HG03108 (cell line): ENCODE measurements around the gene LRRC52.

ENCODE experiments used
- ATAC-seq: cut with Tn5 transposase; IDR thresholded peaks from one replicate; pipeline ENCODE4 v1.9.1; 2021; ENCODE audit warnings: moderate library complexity; ENCODE audit not compliant: unreplicated experiment

The LRRC52 gene

DNA sequence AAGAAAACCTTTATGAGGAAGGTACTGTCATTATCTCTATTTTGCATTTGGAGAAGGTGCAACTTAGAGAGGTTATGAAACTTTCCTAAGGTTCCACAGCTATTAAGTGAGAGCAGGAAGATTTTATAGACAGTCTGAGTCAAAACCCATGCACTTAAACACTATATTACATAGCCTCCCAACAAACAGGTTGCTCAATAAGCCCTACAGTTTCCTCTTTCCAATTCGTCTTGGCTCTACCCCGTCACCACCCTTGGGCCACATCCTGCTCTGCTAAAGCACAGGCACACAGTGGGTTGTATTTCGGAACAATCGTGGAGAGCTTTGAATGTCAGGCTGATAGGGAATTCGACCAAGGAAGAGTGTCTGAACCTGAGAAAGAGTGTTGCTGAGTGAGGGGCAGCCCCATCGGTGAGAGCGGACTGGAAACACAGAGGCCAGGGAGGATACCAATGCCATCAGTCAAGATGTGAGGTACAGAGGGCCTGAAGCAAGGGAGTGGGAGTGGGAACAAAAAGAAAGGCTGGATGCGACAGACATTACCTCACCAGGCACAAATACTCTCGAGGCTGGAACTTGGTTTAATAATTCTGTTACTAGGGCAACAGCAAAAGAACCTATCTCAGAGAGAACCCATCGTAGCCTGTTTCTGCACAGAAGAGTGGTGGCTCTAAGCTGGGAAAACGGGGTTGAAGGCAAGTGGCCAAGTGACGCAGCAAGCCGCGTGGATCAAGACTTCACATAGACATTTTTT is 6.3 kb upstream of the LRRC52 start:
- no peak for ATAC-seq

DNA sequence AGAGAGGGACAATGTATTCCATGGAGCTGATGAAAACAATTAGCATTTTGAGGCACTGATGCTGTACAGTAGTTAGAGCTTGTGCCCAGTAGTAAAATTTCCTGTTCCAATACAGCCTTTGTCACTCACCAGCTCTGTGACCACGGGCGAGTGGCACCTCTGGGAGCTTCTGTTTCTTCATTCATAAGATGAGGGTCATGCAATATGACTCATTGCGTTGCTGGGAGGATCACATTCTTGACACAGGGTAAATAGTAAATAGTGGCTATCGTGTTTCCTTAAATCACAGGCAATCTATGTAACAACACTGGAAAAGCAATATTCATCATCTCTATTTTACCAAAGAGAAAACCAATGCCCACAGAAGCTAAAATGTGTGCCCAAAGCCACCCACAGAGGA is 4.5 kb upstream of the LRRC52 start:
- no peak for ATAC-seq

DNA sequence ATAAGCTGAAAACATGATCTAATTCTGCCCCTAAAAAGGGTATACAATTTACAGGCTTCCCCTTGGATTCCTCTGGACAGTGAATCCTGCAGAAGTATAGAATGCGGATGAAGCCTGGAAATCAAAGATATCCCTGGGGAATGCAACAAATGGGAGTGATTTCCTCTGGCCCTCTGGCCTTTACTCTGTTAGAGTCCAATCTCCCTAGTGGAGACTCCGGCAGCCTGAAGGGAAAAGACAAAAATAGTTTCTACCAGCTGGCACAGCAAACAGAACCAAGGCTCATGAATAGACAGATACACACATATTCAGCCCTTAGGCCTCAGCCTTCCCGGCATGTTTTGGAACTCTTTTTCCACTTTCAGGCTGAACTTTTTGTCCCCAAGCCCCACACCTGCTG is 3.9 kb upstream of the LRRC52 start:
- ATAC-seq = no peak

DNA sequence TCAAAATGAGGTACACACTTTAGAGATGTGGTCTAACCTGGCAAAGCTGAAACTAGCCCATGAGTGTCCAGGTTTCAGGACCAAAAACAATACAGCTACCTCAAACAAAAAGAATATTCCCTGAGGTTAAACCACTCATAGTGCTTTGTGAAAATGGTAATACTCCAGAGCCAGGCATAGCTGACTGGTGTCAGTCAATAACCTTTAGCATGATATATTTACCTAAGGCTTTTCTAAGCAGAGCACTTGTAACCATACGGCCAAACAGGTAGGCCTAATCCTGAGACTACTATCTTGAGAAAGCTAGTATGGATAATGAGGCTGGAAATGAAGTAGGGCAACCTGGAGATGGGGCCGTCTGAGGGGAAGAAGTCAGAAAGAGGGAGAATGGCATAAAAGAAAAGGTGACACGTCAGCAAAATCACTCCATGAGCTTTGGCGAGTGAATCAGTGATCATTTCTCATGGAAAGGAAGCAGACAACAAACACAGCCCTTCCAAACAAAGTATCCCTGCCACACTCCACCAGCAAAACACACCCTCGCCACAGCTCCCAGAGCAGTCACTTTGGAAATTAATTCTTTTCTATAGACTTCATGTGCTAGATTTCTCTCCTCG is 1.7 kb upstream of the LRRC52 start:
- no peak for ATAC-seq

DNA sequence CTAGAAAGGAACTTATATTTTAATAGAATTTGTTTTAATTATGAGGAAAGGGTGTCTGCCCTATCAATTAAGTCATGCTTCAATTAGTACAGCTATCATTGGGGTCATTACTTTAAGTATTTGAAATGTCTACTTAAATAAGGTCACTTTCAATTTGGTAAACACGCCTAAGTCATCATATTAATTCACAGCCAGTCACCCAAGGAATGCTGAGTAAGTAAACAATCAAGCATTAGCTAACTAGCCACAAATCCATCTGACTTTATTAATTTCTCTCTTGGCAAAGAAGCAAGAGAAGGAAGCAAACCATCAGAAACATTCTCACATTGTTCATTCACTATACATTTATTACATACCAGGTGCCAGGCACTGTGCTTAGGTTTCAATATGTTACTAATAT is 1.2 kb upstream of the LRRC52 start:
- no peak for ATAC-seq

DNA sequence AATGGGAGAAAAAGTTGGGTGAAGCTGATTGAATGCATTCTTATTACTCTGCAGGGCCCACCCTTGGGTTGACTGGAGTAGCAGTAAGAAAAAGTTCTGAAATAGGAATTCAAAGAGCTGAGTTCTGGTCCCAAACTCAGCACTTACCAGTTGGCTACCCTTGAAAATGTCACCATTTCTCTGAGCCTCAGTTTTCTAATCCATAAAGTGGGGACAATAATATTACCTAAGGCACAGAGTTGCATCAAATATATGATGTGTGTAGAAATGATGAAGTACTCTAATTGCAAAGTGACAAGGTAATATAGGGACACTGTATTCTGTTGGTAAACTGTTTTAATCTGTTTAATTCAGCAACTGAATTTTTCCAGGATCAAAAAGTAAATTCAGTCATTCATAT is 1.2 kb downstream of the LRRC52 start:
- ATAC-seq = no peak

DNA sequence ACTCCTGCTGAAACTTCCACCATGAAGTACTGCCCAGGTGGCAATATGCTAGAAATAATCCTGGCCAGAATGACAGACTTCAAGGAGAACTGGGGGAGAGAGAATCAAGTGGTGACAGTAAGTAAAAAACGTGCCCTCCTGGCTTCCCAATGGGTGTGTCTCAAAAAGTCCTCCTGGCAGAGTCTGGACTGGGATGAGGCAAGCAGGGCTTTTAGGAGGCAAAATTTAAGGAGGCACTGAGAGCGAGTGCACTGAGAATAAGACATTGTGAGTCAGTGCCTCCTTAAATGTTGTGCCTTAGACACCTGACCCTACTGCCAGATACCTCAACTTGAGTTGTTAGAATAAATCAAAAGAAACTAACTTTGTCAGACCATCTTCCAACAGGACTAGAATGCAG is 2.2 kb downstream of the LRRC52 start:
- ATAC-seq = no peak

DNA sequence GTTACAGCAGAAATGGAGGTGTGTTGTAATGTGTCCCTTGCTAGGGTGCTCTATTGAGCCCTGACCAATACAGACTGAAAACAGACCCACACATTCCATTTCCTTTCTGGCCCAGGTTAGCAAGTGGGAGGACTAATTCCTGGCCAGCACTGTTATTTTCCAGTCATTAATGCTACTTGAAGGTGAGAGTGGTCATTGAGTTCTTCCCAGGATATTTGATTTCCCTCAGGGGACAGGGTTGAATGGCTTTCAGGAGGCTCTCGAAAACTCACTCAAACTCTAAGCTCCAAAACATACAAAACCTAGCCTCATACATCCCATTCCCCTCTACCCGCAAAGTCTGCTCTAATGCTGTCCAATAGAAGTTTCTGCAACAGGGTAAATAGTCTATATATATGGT is 6.2 kb downstream of the LRRC52 start:
- no peak for ATAC-seq

DNA sequence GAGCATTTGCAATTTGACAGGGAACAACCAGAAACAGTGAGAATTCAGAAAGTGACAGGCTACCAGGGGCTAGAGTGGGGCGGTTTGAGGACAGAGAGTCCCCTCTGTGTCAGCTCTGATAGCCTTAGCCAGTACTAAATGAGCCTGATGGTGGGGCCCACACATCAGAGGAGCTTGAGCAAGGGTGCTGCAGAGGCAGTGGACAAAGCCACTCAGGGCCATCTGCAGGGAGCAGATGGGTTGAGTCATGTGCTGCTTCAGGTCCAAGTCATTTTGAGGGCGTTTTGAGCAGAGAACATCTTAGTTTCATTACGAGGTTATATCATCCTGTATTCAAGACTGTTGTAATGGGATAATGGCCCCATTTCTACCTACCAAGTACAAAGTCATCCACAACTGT is 7.7 kb downstream of the LRRC52 start:
- no peak for ATAC-seq

DNA sequence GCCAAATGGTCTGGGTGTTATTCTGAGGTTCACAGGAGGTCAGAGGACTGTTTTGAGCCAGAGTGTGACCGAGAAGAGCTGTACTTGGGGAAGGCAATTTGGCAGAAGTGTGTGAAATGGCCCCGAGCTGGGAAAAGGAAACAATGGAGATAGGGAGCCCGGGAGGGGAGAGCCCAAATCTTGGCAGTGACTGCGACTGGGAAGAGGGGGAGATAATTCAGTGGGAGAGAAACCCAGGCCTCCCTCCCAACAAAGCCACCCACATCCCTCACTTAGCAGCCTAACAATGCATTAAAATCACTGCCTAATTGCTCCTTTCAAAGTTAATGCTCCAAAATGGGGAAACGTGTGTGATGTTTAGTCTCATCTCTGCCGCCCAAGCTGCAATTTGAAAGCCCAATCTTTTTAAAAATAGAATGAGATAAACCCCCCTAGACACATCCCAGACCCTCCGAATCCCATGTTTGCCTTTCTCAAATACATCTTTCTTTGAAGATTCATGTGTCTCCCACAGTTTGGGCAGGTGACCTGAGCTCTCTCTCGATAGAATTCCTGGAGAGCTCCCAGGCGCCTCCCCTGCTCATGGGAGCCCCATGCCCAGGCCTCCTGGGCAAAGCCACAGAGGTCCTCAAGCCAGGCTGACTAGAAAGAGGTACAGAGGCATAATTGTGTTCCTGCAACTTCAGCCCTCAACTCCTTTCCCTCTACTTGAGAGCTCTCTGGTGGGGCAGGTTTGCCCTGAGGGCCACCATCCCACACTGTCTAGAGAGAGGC is 17.3 kb downstream of the LRRC52 start:
- no peak for ATAC-seq

DNA sequence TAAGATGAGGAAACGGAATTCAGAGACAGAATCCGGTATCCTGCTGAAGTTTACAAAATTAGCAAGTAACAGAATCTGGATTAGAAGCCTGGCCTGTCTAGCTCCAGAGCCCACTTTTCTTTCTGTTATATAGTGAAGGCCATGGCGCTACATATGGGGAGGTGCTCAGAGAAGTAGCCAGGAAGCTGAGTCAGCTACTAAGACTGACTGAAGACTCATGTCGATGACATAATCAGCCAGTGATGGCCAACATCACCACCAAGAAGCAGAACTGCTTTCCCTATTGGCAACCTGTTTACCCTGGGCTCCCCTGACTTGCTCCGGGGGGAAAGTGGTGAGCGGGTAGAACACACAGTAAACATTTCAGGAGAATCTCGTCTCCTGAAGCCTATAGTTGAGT is 18.8 kb downstream of the LRRC52 start:
- ATAC-seq = no peak

DNA sequence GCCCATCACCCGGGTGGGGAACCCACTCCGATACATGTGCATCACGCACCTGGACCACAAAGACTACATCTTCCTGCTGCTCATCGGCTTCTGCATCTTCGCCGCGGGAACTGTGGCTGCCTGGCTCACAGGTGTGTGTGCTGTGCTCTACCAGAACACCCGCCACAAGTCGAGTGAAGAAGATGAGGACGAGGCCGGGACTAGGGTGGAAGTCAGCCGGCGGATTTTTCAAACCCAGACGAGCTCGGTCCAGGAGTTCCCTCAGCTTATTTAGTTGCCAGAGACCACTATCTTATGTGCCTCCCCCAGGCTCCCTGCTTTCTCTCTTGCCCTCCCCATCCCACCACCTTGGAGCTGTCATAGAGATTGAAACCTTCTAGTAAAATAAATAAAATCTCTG is 19.8 kb downstream of the LRRC52 start:
- ATAC-seq = no peak

DNA sequence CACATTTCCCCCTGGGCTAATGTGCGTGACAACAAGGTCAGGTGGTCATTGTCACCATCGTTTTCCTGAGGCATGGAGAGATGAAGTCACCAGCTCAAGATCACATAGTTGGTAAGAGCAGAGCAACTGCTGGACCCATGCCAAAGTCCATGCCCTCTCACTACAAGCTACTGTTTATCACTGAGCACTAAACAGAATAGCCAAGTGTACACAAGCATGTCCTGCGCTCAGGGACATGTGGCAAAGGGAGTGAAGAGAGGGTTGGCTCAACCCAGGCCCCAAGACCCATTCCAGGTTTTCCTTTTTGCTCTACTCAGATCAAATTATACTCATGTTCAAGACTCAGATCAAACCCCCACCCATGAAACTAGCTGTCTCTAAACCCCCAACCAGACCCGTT is 20.8 kb downstream of the LRRC52 start:
- no peak for ATAC-seq

DNA sequence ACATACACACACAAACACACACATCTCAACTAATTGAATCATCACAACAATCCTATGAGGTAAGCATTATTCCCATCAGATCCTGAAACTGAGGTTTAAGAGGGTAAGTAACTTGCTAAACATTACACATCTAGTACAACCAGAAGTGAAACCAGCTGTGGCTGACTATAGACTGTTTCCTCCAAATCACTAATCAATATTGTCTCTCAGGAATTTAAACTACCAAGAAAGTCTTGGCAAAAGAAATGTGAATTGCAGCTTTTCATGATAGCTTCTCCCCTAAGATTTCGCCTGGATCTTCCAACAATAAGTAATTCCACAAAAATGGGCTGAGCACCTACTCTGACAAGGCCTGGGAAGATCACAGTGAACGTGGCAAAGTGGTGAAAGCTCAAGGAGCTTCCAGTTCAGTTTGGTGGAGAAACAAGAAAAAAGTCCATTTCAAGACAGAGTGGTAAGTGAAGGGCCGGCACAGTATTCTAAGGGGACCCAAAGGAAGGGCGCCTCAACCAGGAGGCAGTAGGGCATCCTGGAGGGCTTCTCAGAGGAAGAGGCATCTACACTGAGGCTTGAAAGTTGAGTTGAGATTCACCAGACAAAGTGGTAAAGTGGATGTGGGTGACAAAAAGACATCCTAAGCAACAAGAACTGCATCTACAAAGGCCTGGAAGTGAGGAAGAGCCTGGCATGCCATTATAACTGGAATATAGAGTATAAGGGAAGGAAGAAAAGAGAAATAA is 22.1 kb downstream of the LRRC52 start:
- ATAC-seq = no peak

DNA sequence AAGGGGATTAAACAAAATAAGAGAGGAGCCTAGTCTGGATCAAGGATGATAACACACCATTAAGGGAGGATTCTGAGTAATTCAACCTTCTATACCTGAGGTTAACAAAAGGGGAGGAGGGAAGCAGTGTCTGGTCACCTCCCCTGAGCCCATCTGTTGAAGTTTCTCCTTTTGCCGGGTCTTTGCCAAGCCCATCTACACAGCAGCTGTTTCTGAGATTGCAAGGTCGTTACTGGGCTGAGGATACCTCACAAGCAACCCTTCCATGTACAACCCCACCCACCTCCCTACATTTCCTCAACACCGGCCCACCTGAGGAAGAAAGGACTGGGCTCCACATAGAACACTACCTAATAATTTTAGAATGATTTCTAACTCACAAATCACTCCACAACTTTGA is 26.3 kb downstream of the LRRC52 start:
- ATAC-seq = no peak

DNA sequence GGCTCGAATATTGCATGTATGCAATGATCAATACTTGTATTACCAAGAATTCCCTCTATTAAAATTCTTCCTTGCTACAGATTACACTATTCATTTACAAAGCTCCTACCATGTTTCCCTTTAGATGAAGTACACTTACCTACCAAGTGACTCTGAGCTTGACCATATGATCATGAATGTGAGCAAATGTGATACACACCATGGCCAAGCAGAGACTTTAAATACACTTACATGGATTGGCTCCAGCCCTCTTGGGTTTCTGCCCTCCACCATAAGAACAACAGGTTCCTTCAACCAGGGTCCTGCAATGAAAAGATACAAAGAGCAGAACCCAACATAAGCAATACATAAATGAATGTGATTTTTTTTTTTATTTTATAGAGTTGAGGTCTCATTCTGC is 30.0 kb downstream of the LRRC52 start:
- ATAC-seq = no peak

DNA sequence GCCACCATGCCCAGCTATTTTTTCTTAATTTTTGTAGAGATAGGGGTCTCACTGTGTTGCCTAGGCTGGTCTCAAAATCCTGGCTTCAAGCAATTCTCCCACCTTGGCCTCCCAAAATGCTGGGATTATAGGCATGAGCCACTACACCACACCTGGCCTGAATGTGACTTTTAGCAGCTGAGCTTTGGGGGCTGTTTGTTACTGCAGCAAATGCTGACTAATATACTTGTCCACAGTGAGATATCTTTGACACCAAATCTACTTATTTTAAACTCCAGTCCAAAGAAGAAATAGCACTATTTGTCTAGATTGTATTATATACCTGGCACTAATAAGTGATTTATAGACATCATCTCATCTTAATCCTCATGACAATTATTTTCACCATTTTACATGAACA is 30.5 kb downstream of the LRRC52 start:
- ATAC-seq = no peak

DNA sequence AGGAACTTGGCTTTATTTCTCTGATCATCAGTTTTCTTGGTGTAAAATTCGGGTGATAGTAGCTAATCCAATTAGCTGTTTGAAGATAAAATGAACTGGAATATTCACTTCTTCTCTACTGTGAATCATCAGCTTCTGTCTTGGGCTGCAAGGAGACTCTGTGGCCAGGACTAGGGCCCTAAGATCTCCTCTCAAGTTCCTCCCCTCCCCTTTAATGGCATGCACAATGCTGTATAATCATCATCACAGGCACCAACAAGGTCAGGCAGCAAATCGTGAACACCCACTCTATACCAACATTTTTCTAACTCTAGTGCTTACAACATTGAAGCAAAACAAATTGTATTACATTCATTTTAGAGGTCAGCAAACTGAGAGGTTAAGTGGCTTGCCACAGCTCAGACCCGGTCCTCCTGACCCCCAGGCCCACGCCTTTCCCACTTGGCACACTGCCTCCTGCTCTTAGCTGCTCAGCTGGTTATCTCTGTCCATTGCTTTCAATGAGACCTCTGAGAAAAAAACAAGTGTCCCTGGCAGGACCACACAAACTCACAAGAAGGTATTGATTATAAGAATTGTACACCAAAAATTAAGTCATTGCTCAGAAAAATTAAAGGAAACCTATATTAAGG is 31.8 kb downstream of the LRRC52 start:
- no peak for ATAC-seq

DNA sequence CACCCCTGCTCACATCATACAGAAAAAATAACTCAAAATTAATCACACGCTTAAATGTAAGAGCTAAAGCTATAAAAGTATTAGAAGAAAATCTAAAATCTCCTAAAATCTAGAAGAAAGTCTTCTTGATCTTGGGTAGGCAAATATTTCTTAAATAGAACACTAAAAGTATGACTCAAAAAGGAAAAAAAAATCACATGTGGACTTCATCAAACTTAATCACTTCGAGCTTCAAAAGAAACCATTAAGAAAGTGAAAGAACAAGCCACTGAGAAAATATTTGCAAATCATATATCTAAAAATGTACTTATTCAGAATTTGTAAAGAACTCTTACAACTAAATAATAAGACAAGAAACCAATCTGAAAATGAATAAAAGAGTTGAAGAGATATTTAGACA is 32.7 kb downstream of the LRRC52 start:
- no peak for ATAC-seq

DNA sequence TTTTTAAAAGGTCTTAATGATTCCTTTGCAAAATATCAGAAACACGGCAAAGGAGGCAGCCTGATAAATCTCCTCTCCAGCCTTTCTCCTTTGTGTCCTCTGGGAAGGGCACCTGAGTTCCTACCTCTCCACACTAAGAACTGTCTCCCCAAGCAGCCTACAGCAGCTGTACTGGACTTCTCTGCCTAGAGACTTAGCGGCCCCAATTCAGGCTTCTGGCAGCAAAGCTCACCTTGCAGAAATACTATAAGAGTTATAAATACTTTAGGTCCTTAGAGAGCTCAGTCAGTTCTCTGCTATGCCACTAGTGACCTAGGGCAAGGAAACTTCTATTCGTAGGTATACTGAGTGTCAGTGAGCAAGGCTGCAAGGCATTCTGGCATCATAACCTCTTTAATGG is 33.9 kb downstream of the LRRC52 start:
- no peak for ATAC-seq
